ENCODE measurements around the gene DTX3L.

DNA sequence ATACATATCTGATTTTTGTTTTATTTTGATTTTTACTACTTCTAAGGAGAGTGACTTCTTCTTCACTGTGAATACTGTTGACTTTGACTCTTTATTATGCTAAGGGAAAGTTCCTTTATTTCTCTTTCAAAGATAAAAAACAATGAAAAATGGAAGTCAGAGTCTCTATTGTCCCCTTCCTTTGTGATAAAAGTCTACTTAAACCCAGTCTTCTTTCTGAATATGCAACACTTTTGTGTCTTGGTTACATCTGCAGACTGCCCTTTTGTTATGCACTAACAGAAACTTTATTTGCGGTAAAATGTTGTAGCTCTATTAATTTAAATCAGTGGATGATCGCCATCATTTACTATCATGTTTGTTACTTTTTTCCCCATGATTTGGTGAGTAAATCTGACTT lies 26.5 kb downstream of the DTX3L start:
- TF ChIP-seq, protein P1, sequence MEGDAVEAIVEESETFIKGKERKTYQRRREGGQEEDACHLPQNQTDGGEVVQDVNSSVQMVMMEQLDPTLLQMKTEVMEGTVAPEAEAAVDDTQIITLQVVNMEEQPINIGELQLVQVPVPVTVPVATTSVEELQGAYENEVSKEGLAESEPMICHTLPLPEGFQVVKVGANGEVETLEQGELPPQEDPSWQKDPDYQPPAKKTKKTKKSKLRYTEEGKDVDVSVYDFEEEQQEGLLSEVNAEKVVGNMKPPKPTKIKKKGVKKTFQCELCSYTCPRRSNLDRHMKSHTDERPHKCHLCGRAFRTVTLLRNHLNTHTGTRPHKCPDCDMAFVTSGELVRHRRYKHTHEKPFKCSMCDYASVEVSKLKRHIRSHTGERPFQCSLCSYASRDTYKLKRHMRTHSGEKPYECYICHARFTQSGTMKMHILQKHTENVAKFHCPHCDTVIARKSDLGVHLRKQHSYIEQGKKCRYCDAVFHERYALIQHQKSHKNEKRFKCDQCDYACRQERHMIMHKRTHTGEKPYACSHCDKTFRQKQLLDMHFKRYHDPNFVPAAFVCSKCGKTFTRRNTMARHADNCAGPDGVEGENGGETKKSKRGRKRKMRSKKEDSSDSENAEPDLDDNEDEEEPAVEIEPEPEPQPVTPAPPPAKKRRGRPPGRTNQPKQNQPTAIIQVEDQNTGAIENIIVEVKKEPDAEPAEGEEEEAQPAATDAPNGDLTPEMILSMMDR (IDR thresholded peaks at IDR 0.05; ENCODE audit: insufficient read depth, low read depth, low read length), result no peak
- no peak for TF ChIP-seq EZH2 (IDR thresholded peaks at IDR 0.05; ENCODE audit: insufficient read depth, low read length)

Measured in astrocyte (in vitro differentiated cells and primary cell).